Adrenal gland (tissue), 12 donors: ENCODE data around the gene PPFIA1. TPM values are rescaled to one million over a fixed set of nuclear protein-coding genes. Genes with fewer than 3 reads are reported as not detected.
"Not testable (repeated sequence)": the region's sequence is repeated elsewhere in the genome, so short reads cannot be mapped to it uniquely, and the experiment has no call there.

ENCODE experiments used
- DNase-seq, 7 donors: peaks; one replicate each; pipeline ENCODE4 v3.0.0-alpha.2; 2019 to 2020
- H3K27ac ChIP-seq, 5 donors: fragments of 200-600 bp; sonication (generic) in 4 of 5; 1 replicate in 3 of 5; 2 replicates in 2 of 5; pipeline versions ENCODE4 v1.5.1 to v1.8.0; 2016 to 2020; ENCODE audit warnings: mild to moderate bottlenecking in 1 of 5
- H3K27me3 ChIP-seq: fragments of 200-600 bp; 2 replicates; pipeline ENCODE4 v1.8.0; 2021
- H3K36me3 ChIP-seq, 2 donors: fragments of 200-600 bp; replicated peaks in 1 of 2; 1 replicate in 1 of 2; 2 replicates in 1 of 2; pipeline versions ENCODE4 v1.5.1 to v1.8.0; 2018 to 2022
- H3K4me1 ChIP-seq, 2 donors: fragments of 200-600 bp; replicated peaks in 1 of 2; 1 replicate in 1 of 2; 2 replicates in 1 of 2; pipeline versions ENCODE4 v1.5.1 to v1.8.0; 2018 to 2021
- H3K4me3 ChIP-seq, 4 donors: fragments of 200-600 bp; sonication (generic) in 3 of 4; one replicate each; pipeline ENCODE4 v1.5.1; 2016 to 2018
- H3K9me3 ChIP-seq, 3 donors: fragments of 200-600 bp; sonication (generic) in 1 of 3; replicated peaks in 1 of 3; 1 replicate in 2 of 3; 2 replicates in 1 of 3; pipeline versions ENCODE4 v1.5.1 to v1.8.0; 2016 to 2021
- POLR2A ChIP-seq, 2 donors: fragments of 450-650 bp; IDR thresholded peaks; one replicate each; pipeline ENCODE4 v1.6.1; 2017; ENCODE audit warnings: antibody characterized with exemption in 2 of 2, mild to moderate bottlenecking in 2 of 2, moderate library complexity in 1 of 2
- WGBS, 4 donors: extraction: QIAGEN DNeasy Blood & Tissue Kit in 2 of 4; methylation state at CpG; one replicate each; pipeline versions ENCODE4 v1.1.5 to v1.1.7; 2013 to 2017; 5-methylcytosine and 5-hydroxymethylcytosine counted together
- intact Hi-C, 2 donors: fragments of 100-400 bp; cut with DNase I; formaldehyde crosslinking; loops; one replicate each; pipeline versions ENCODE4 v1.14.1 to v1.15.0; 2022 to 2023
- polyA plus RNA-seq, 3 donors: library from polyadenylated mRNA; stranded (reverse); fragments of 200-250 nt in 2 of 3; fragments of 350-450 nt in 1 of 3; fragmentation: Illumina TruSeq in 1 of 3; extraction: RNeasy Lipid Tissue Mini Kit (QIAGEN cat#74804) in 1 of 3; gene quantifications; one replicate each; pipeline ENCODE4 v1.2.3, GENCODE V29; 2013 to 2014
- total RNA-seq, 9 donors: library from RNA; depleted of rRNA in 4 of 9; stranded (reverse); fragments of >200 nt in 4 of 9; fragments of 120-200 nt in 1 of 9; fragmentation: NEBNext Ultra II Directional in 1 of 9; extraction: Animal tissue kit (Norgen Biotek cat#: 25700) in 1 of 9; gene quantifications; one replicate each; pipeline versions ENCODE4 v1.1.0 to v1.2.4, GENCODE V29; 2013 to 2023
- TF ChIP-seq, protein P1 (sequence below), 6 experiments: fragments of 450-650 bp in 4 of 6; fragments of 200-600 bp in 2 of 6; sonication (generic) in 1 of 6; IDR thresholded peaks; 1 replicate in 5 of 6; 2 replicates in 1 of 6; pipeline versions ENCODE4 v1.5.1 to v1.8.0; 2016 to 2021; ENCODE audit warnings: antibody characterized with exemption in 6 of 6, mild to moderate bottlenecking in 2 of 6, moderate library complexity in 1 of 6
- donor health status: healthy with polysubstance abuse.
- donor health status: Bipolar disorder and iron deficiency.
- donor health status: DM: yes; HTN: yes; CAD: no.
- donor health status: DM: no; HTN: no; CAD: no.
- donor health status: DM: no; HTN: no; CAD: no.
- donor health status: DM: yes; HTN: yes; CAD: no.

PPFIA1 gene
- total and polyA plus RNA-seq, 12 donors, result 25.8 to 58.6 (median 35.7) TPM

DNA sequence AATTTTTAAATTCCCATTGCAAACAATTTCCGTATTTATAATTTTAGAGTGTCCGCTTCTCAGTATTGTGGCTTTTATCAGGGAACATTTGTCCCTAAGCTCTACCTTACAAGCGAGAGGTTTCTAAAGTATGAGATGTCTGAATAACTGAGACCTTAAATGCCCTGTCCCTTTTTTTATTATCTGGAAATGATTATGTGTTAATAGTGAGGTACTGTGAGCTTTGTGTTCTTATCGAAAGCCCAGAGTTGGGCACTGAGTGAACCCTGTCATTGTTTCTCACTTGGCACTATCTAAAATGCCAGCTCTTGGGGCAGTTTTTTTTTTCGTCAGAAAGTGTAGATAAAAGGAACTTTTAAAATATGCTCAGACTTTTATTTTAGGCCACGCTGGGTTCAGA, 137.3 kb downstream of the PPFIA1 start:
- peaks cover 0 to 76% of the 10 kb centered on the region in 2 donors for H3K36me3 ChIP-seq
- H3K4me3 ChIP-seq, result no peak overlapping the region
- no peaks in the 10 kb centered on the region for H3K9me3 ChIP-seq
- H3K27ac ChIP-seq, result no peak overlapping the region
- no peaks in the 10 kb centered on the region for H3K27me3 ChIP-seq
- peaks cover 0 to under 1% of the 10 kb centered on the region in 2 donors for H3K4me1 ChIP-seq
- TF ChIP-seq POLR2A (IDR thresholded peaks at IDR 0.05), result no peak
- TF ChIP-seq, protein P1, sequence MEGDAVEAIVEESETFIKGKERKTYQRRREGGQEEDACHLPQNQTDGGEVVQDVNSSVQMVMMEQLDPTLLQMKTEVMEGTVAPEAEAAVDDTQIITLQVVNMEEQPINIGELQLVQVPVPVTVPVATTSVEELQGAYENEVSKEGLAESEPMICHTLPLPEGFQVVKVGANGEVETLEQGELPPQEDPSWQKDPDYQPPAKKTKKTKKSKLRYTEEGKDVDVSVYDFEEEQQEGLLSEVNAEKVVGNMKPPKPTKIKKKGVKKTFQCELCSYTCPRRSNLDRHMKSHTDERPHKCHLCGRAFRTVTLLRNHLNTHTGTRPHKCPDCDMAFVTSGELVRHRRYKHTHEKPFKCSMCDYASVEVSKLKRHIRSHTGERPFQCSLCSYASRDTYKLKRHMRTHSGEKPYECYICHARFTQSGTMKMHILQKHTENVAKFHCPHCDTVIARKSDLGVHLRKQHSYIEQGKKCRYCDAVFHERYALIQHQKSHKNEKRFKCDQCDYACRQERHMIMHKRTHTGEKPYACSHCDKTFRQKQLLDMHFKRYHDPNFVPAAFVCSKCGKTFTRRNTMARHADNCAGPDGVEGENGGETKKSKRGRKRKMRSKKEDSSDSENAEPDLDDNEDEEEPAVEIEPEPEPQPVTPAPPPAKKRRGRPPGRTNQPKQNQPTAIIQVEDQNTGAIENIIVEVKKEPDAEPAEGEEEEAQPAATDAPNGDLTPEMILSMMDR (IDR thresholded peaks at IDR 0.05), result no peak
- DNase-seq, result no peak
- WGBS, 4 donors, result 87 to 94% (median 90%) methylated on average over 6 of the region's 6 CpGs
- intact Hi-C loops, result no loop called here

DNA sequence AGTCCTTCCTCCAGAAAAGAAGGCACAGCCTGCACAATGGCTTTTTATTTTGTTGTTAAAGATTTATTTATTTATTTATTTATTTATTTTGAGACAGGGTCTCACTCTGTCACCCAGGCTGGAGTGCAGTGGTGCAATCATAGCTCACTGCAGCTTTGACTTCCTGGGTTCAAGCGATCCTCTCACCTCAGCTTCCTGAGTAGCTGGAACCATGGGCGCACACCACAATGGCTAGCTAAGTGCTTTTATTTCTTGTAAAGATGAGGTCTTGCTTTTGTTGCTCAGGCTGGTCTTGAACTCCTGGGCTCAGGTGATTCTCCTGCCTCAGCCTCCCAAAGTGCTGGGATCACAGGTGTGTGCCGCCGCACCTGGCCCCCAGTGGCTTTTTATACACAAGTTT, 137.8 kb downstream of the PPFIA1 start:
- whole genome bisulfite sequencing, 4 donors, result 92 to 98% (median 96%) methylated on average over 4 of the region's 4 CpGs
- H3K4me1 ChIP-seq, DNase-seq, H3K4me3 ChIP-seq, H3K27ac ChIP-seq, H3K27me3 ChIP-seq, H3K9me3 ChIP-seq, intact Hi-C loops: not testable (repeated sequence)
- peaks cover 0 to 81% of the 10 kb centered on the region in 2 donors for H3K36me3 ChIP-seq

DNA sequence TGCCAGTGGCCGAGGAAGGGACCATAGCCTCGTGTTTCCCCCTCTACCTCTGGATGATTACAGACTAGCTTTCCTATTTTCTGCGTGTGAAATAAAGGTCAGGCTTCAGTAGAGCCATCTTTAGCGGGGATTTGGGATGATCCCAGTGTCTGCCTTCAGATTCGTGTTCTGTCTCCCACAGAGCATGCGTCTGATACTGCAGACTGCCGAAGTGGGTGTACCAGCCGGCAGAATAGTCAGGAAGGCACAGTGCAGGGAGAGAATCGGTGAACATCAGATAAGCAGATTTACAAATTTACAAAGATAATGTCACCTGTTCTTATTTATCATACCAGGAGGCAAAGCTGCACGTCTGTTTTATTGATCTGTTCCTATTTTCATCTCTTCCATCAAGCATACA, 138.9 kb downstream of the PPFIA1 start:
- no peak overlapping the region for H3K27ac ChIP-seq
- H3K27me3 ChIP-seq, result no peaks in the 10 kb centered on the region
- intact Hi-C loops, result no loop called here
- peaks cover 0 to 93% of the 10 kb centered on the region in 2 donors for H3K36me3 ChIP-seq
- WGBS, 4 donors, result 81 to 84% (median 83%) methylated on average over 10 of the region's 10 CpGs
- no peak overlapping the region for H3K4me3 ChIP-seq
- peaks cover 0 to 7% of the 10 kb centered on the region in 2 donors for H3K4me1 ChIP-seq
- TF ChIP-seq, protein P1 (IDR thresholded peaks at IDR 0.05), result no peak
- no peak for TF ChIP-seq POLR2A (IDR thresholded peaks at IDR 0.05)
- no peaks in the 10 kb centered on the region for H3K9me3 ChIP-seq
- no peak for DNase-seq

DNA sequence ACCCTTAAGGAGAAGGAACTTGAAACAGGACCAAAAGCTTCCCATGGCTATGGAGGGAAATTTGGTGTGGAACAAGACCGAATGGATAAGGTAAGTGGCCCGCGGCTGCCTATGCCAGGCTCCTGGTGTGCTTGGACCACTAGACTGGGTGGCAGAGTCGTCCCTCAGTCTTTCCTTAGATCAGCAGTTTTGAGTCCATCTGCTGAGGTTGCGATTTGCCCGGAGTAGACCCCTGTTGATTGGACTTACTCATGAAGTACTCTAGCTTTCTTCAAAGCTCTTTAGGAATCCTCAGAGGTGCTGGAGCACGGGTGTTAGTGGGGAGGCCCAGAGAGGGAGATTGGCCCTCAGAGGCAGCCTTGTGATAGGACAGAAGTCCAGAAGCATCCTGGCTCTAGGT, 139.4 kb downstream of the PPFIA1 start:
- Histone ChIP-seq H3K36me3 (peaks cover 0 to 97% of the 10 kb centered on the region in 2 donors), H3K4me3 (no peak overlapping the region), H3K9me3 (no peaks in the 10 kb centered on the region), H3K4me1 (peaks cover 0 to 7% of the 10 kb centered on the region in 2 donors), H3K27me3 (no peaks in the 10 kb centered on the region), H3K27ac (no peak overlapping the region)
- 90 to 94% (median 92%) methylated on average over 7 of the region's 7 CpGs for WGBS, 4 donors
- no peak for DNase-seq
- intact Hi-C loops, result no loop called here
- TF ChIP-seq, protein P1 (IDR thresholded peaks at IDR 0.05), result no peak
- no peak for TF ChIP-seq POLR2A (IDR thresholded peaks at IDR 0.05)
